Measurements from ENCODE around the gene DLG2.

Gene DLG2

GRCh38 chr11:83956119-83956697, 1670.9 kb downstream of the DLG2 start:
- Mint-ChIP-seq H3K27me3 (no peaks in the 10 kb centered on the region), H3K36me3 (no peaks in the 10 kb centered on the region), H3K4me1 (no peaks in the 10 kb centered on the region), H3K9me3 (no peaks in the 10 kb centered on the region), H3K4me3 (no peak overlapping the region), H3K27ac (no peak overlapping the region)
- no peak for ATAC-seq (ENCODE audit: low read depth)
- DNase-seq (ENCODE audit: low spot score in 2 of 2), result no peak

- Mint-ChIP-seq H3K27ac (no peak overlapping the region), H3K9me3 (no peaks in the 10 kb centered on the region), H3K36me3 (no peaks in the 10 kb centered on the region), H3K4me1 (no peaks in the 10 kb centered on the region), H3K27me3 (no peaks in the 10 kb centered on the region), H3K4me3 (no peak overlapping the region)
- DNase-seq (ENCODE audit: low spot score in 2 of 2) (no peak), ATAC-seq (ENCODE audit: low read depth) (no peak)
Measured at GRCh38 chr11:83954780-83955179, 1672.4 kb downstream of the DLG2 start.

- H3K27ac Mint-ChIP-seq, result no peak overlapping the region
- DNase-seq (ENCODE audit: low spot score in 2 of 2), result no peak
- H3K36me3 Mint-ChIP-seq, result no peaks in the 10 kb centered on the region
Measured at GRCh38 chr11:83951521-83951920, 1675.6 kb downstream of the DLG2 start.

DNA sequence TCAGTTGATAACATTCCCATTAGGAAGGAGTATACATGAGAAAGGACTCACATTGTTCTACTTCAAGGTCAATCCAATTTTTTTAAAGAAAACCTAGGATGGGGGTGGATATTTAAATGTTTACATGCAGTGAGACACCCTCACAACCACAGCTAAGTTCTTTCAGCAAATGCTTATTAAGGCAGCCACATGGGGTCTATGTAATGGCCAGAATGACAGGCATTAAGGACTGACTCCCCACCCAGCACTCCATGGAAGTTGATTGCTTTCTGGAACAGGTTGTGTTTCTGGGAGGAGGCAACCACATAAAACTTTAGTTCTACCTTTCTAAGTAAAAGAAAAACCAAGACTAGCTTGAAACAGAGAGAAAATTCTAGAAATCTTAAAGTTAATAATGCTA, 1678.9 kb downstream of the DLG2 start:
- ATAC-seq (ENCODE audit: low read depth) (no peak), DNase-seq (ENCODE audit: low spot score in 2 of 2) (no peak)
- no peaks in the 10 kb centered on the region for H3K36me3 Mint-ChIP-seq
- H3K9me3 Mint-ChIP-seq, result no peaks in the 10 kb centered on the region
- H3K4me1 Mint-ChIP-seq, result no peaks in the 10 kb centered on the region
- no peak overlapping the region for H3K4me3 Mint-ChIP-seq
- no peaks in the 10 kb centered on the region for H3K27me3 Mint-ChIP-seq
- H3K27ac Mint-ChIP-seq, result no peak overlapping the region

More at GRCh38 chr11:83951521-83951920, 1675.6 kb downstream of the DLG2 start:
- H3K4me3 Mint-ChIP-seq, result no peak overlapping the region
- H3K9me3 Mint-ChIP-seq, result no peaks in the 10 kb centered on the region
- no peaks in the 10 kb centered on the region for H3K4me1 Mint-ChIP-seq
- H3K27me3 Mint-ChIP-seq, result no peaks in the 10 kb centered on the region
- ATAC-seq (ENCODE audit: low read depth), result no peak

- no peaks in the 10 kb centered on the region for H3K9me3 Mint-ChIP-seq
- no peaks in the 10 kb centered on the region for H3K36me3 Mint-ChIP-seq
- no peak for ATAC-seq (ENCODE audit: low read depth)
- no peaks in the 10 kb centered on the region for H3K4me1 Mint-ChIP-seq
- no peak overlapping the region for H3K27ac Mint-ChIP-seq
- DNase-seq (ENCODE audit: low spot score in 2 of 2), result no peak
- H3K27me3 Mint-ChIP-seq, result no peaks in the 10 kb centered on the region
- H3K4me3 Mint-ChIP-seq, result no peak overlapping the region
Measured at GRCh38 chr11:83945976-83946375, 1681.2 kb downstream of the DLG2 start.

DNA sequence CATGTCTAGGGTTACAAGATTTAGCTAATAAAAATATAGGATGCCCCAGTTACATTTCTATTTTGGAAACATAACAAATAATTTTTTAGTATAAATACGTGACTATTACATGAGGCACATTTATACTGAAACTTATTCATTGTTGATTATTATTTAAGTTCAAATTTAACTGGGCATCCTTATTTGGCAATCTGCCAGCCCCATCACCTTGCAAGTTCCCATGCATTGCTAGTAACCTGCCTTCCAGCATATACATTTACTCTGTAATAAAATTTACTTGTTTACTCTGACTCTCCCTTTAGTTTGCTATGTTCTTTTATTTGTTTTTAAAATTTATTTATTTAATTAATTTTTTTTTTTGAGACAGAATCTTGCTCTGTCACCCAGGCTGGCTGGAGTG, 1686.1 kb downstream of the DLG2 start:
- Mint-ChIP-seq H3K4me3 (no peak overlapping the region), H3K27me3 (no peaks in the 10 kb centered on the region), H3K4me1 (peaks cover 9% of the 10 kb centered on the region), H3K9me3 (no peaks in the 10 kb centered on the region), H3K36me3 (no peaks in the 10 kb centered on the region), H3K27ac (no peak overlapping the region)
- ATAC-seq (ENCODE audit: low read depth) (no peak), DNase-seq (ENCODE audit: low spot score in 2 of 2) (no peak)

DNA sequence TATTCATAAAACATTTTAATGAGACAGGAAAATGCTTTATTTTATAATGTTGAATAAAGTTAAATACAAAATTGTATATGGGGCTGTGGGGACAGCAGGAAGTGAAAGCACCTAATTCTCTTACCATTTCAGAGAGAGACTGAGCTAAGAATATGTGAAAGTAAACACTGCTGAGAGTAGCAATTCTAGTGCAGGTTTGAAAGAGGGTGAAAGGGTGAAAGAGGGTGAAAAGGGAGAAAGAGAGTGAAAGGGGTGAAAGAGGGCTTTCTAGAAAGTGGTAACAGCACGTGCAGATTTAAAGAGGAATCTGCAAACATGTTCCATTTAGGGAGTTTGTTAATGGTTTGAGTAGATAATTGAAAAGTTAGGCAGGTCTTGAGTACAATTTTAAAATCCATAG, 1689.0 kb downstream of the DLG2 start:
- no peak for DNase-seq (ENCODE audit: low spot score in 2 of 2)
- Mint-ChIP-seq H3K27ac (no peak overlapping the region), H3K9me3 (no peaks in the 10 kb centered on the region), H3K36me3 (no peaks in the 10 kb centered on the region), H3K27me3 (no peaks in the 10 kb centered on the region), H3K4me3 (no peak overlapping the region), H3K4me1 (peaks cover 9% of the 10 kb centered on the region)
- ATAC-seq (ENCODE audit: low read depth), result no peak

DNA sequence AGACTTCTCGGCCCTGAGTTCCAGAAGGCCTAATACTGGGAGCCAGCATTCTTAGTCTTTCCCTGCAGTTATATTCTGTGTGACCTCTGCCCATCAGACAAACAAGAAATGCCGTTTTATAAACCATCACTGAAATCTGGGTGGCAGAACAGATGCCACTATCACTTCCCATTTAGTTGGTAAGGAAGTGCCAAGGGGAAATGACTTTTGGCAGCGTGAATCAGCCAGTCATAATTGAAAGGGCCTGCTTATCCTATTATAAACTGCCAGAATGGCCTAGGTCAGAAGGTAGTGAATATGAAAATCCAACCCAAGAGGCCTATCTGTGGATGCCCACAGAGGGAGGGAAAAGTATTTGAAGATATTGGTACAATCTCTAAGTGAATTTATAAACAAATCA, 1694.1 kb downstream of the DLG2 start:
- Mint-ChIP-seq H3K36me3 (no peaks in the 10 kb centered on the region), H3K27me3 (no peaks in the 10 kb centered on the region), H3K9me3 (no peaks in the 10 kb centered on the region), H3K27ac (no peak overlapping the region), H3K4me1 (no peaks in the 10 kb centered on the region), H3K4me3 (no peak overlapping the region)
- DNase-seq (ENCODE audit: low spot score in 2 of 2) (no peak), ATAC-seq (ENCODE audit: low read depth) (no peak)

DNA sequence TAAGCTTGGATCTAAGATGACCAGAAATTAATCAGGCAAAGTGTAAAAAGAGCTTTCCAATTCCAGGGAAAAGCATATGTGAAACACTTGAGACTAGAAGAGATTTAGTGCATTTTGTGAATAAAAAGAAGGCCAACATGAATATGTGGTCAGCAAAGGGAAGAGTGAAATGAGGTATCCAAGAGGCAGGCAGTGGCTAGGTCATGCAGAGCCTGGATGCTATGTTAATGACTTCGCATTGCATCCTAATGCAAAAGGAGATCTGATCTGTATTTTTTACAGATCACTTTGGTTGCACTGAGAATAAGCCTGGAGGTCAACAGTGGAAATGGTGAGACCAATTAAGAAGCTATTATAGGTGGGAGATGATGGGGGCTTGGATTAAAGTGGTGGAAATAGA, 1699.7 kb downstream of the DLG2 start:
- Mint-ChIP-seq H3K9me3 (peaks cover 1% of the 10 kb centered on the region), H3K4me1 (no peaks in the 10 kb centered on the region), H3K27ac (no peak overlapping the region), H3K4me3 (no peak overlapping the region), H3K36me3 (no peaks in the 10 kb centered on the region), H3K27me3 (peaks cover 1% of the 10 kb centered on the region)
- DNase-seq (ENCODE audit: low spot score in 2 of 2) (no peak), ATAC-seq (ENCODE audit: low read depth) (no peak)

GRCh38 chr11:83924795-83925542, 1702.2 kb downstream of the DLG2 start:
- H3K9me3 Mint-ChIP-seq, result peaks cover 1% of the 10 kb centered on the region
- no peaks in the 10 kb centered on the region for H3K36me3 Mint-ChIP-seq
- H3K4me1 Mint-ChIP-seq, result no peaks in the 10 kb centered on the region
- ATAC-seq (ENCODE audit: low read depth) (no peak), DNase-seq (ENCODE audit: low spot score in 2 of 2) (no peak)
- no peak overlapping the region for H3K4me3 Mint-ChIP-seq
- H3K27me3 Mint-ChIP-seq, result peaks cover 1% of the 10 kb centered on the region
- no peak overlapping the region for H3K27ac Mint-ChIP-seq

- ATAC-seq (ENCODE audit: low read depth), result no peak
- peaks cover 1% of the 10 kb centered on the region for H3K9me3 Mint-ChIP-seq
- no peak overlapping the region for H3K27ac Mint-ChIP-seq
- H3K4me3 Mint-ChIP-seq, result no peak overlapping the region
- DNase-seq (ENCODE audit: low spot score in 2 of 2), result no peak
- H3K36me3 Mint-ChIP-seq, result no peaks in the 10 kb centered on the region
- no peaks in the 10 kb centered on the region for H3K4me1 Mint-ChIP-seq
- H3K27me3 Mint-ChIP-seq, result peaks cover 1% of the 10 kb centered on the region
Measured at GRCh38 chr11:83923961-83924360, 1703.2 kb downstream of the DLG2 start.

GRCh38 chr11:83922953-83923352, 1704.2 kb downstream of the DLG2 start:
- Mint-ChIP-seq H3K9me3 (peaks cover 1% of the 10 kb centered on the region), H3K27me3 (peaks cover 1% of the 10 kb centered on the region), H3K36me3 (no peaks in the 10 kb centered on the region), H3K4me1 (no peaks in the 10 kb centered on the region), H3K4me3 (no peak overlapping the region), H3K27ac (no peak overlapping the region)
- ATAC-seq (ENCODE audit: low read depth) (no peak), DNase-seq (ENCODE audit: low spot score in 2 of 2) (no peak)

DNA sequence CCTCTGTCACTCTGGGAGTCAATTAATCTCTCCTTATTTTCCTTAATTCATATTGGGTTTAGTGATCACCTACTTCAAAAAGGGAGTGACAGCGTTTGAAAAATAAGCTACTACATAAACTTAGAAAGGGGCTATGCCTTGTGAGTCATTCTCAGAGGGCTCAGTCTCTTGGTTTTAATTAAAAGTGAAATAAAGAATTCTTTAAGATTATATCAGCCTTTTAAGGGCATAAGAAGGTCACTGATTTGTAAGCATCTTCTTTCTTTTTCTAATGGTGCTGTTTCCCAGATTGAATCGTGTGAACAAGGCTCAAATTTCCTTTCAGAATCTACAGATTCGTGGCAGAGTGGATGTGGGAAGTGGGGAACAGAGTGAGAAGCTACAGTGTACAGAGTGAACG, 1704.8 kb downstream of the DLG2 start:
- Mint-ChIP-seq H3K27ac (no peak overlapping the region), H3K9me3 (no peaks in the 10 kb centered on the region), H3K27me3 (no peaks in the 10 kb centered on the region), H3K4me1 (no peaks in the 10 kb centered on the region), H3K36me3 (no peaks in the 10 kb centered on the region), H3K4me3 (no peak overlapping the region)
- DNase-seq (ENCODE audit: low spot score in 2 of 2) (no peak), ATAC-seq (ENCODE audit: low read depth) (no peak)

- no peak for ATAC-seq (ENCODE audit: low read depth)
- no peak for DNase-seq (ENCODE audit: low spot score in 2 of 2)
- H3K27me3 Mint-ChIP-seq, result no peaks in the 10 kb centered on the region
- no peaks in the 10 kb centered on the region for H3K36me3 Mint-ChIP-seq
- no peaks in the 10 kb centered on the region for H3K9me3 Mint-ChIP-seq
- H3K4me3 Mint-ChIP-seq, result no peak overlapping the region
- no peaks in the 10 kb centered on the region for H3K4me1 Mint-ChIP-seq
- H3K27ac Mint-ChIP-seq, result no peak overlapping the region
Measured at GRCh38 chr11:83921447-83922192, 1705.5 kb downstream of the DLG2 start.

Measured in memory B cell (primary cell).